BLaER1 (cell line): ENCODE data around the gene CORT.
"Not testable (repeated sequence)": the region's sequence is repeated elsewhere in the genome, so short reads cannot be mapped to it uniquely, and the experiment has no call there.

Experiments
- H3K27ac ChIP-seq: shearing (Covaris generic); formaldehyde crosslinking; 2 replicates; pipeline ENCODE4 v1.8.1; 2022
- H3K27me3 ChIP-seq: shearing (Covaris generic); formaldehyde crosslinking; 2 replicates; pipeline ENCODE4 v1.8.1; 2022
- H3K36me3 ChIP-seq: shearing (Covaris generic); formaldehyde crosslinking; 2 replicates; pipeline ENCODE4 v1.8.1; 2022
- H3K4me1 ChIP-seq: shearing (Covaris generic); formaldehyde crosslinking; 2 replicates; pipeline ENCODE4 v1.8.1; 2022
- H3K4me2 ChIP-seq: shearing (Covaris generic); formaldehyde crosslinking; 2 replicates; pipeline ENCODE4 v1.8.1; 2022
- H3K4me3 ChIP-seq: shearing (Covaris generic); formaldehyde crosslinking; 2 replicates; pipeline ENCODE4 v1.8.1; 2022
- H3K9ac ChIP-seq: shearing (Covaris generic); formaldehyde crosslinking; 2 replicates; pipeline ENCODE4 v1.8.1; 2022
- H3K9me3 ChIP-seq: shearing (Covaris generic); formaldehyde crosslinking; 2 replicates; pipeline ENCODE4 v1.8.1; 2022
- H4K20me1 ChIP-seq: shearing (Covaris generic); formaldehyde crosslinking; 2 replicates; pipeline ENCODE4 v1.8.1; 2022
- Cebpa-rat ChIP-seq: shearing (Covaris generic); IDR thresholded peaks from 2 replicates; pipeline ENCODE4 v1.8.1; 2022

The CORT gene

GRCh38 chr1:10472220-10473144 is 22.7 kb downstream of the CORT start, which contains the start of gene DFFA:
Gene DFFA, minus strand, starts transcription at chr1:10472529. Its CDS starts 71 bp downstream, at chr1:10472458.
- Histone ChIP-seq H3K4me1 (peaks cover 48% of the 10 kb centered on the region), H3K27me3 (no peaks in the 10 kb centered on the region), H3K4me3 (peak within 1 kb of the TSS; percentile 89), H3K9me3 (no peaks in the 10 kb centered on the region), H3K36me3 (peaks cover 26% of the 10 kb centered on the region), H3K4me2 (peak within 1 kb of the TSS; percentile 79), H3K9ac (peak within 1 kb of the TSS; percentile 86), H4K20me1 (peaks cover 13% of the 10 kb centered on the region; the same call in 1 of the 2 replicates), H3K27ac (peak within 1 kb of the TSS; percentile 79)
- no peak for TF ChIP-seq Cebpa-rat

DNA sequence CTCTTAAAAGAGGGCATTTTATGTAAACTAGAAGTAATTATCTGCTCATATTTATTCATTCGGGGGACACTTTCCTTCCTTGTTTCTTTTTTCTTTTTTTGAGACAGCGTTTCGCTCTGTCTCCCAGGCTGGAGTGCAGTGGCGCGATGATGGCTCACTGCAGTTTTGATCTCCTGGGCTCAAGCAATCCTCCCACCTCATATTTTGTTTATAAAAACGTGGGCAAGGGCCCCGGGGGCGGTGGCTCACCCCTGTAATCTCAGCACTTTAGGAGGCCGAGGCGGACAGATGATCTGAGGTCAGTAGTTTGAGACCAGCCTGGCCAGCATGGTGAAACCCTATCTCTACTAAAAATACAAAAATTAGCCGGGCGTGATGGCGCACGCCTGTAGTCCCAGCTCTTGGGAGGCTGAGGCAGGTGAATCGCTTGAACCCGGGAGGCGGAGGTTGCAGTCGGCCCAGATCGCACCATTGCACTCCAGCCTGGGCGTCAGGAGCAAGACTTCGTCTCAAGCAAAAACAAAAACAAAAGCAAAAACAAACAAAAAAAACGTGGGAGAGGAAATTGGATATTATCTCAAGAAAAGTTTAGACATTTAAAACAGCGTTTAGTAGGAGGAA is 23.4 kb downstream of the CORT start:
- TF ChIP-seq Cebpa-rat: no peak
- Histone ChIP-seq H3K4me3 (peak overlapping the region; percentile 89; the same call in 1 of the 2 replicates), H3K4me2 (peak overlapping the region; percentile 79), H3K9me3 (no peaks in the 10 kb centered on the region), H3K27me3 (no peaks in the 10 kb centered on the region), H3K27ac (0 out of 2 replicates have a peak overlapping the region, but pooled peaks have one; percentile 48), H3K9ac (0 out of 2 replicates have a peak overlapping the region, but pooled peaks have one; percentile 86), H4K20me1 (peaks cover 21% of the 10 kb centered on the region; the same call in 1 of the 2 replicates), H3K36me3 (peaks cover 18% of the 10 kb centered on the region), H3K4me1 (peaks cover 41% of the 10 kb centered on the region)

- peaks cover 14% of the 10 kb centered on the region for H3K36me3 ChIP-seq
- H3K4me2 ChIP-seq: peak overlapping the region; percentile 72
- peak overlapping the region; percentile 88 for H3K4me3 ChIP-seq
- not testable (repeated sequence) for H3K27ac ChIP-seq, H3K9ac ChIP-seq, H3K27me3 ChIP-seq, H3K9me3 ChIP-seq
- peaks cover 28% of the 10 kb centered on the region for H4K20me1 ChIP-seq
- H3K4me1 ChIP-seq: peaks cover 40% of the 10 kb centered on the region
Measured at GRCh38 chr1:10474309-10474612, 24.4 kb downstream of the CORT start.

DNA sequence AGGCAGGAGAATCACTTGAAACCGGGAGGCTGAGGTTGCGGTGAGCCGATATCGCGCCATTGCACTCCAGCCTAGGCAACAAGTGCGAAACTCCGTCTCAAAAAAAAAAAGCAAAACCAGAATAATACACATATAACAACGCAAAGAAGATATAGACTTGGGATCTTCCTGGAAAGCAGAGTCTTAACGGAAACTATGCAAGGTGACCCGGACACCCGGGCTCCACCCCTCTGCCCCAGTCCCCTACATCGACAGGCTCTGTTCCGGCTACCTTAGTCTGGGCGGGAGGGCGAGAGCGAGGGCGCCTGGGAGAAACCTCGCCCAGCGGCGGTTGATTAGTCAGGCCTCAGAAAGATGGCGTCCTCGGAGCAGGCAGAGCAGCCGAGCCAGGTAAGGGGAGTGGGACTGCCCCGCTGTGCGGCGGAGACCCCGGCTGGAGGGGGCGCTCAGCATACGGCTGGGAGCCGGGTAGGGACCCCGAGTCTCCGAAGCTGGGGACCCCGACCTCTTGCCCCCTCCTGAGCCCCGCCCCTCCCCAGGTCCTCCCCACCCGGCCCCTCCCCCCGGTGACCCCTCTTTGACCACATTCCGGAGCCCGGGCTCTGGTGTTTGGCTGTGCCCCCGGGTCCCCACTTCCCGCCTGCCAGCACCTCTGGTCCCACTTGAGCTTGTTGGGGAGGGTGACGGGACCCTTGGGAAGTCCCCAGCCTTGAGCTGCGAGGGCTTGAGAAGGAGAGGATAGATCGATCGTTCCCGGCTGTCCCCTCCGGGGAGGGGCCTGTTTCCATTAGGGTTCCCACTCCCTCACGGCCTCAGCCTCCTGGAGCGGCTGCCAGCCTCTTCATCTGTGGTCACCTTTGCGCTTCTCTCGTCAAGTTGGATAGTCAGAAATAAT is 25.0 kb downstream of the CORT start, which contains the start of gene PEX14:
PEX14 (plus strand) TSS at position 338 of the 895 bp plus-strand sequence; CDS start at position 355, 17 bp downstream.
- no peak for TF ChIP-seq Cebpa-rat
- Histone ChIP-seq H3K4me3 (peak within 1 kb of the TSS; percentile 88), H3K27ac (peak within 1 kb of the TSS; percentile 74), H3K9me3 (no peaks in the 10 kb centered on the region), H3K9ac (peak within 1 kb of the TSS; percentile 90), H3K4me1 (peaks cover 40% of the 10 kb centered on the region), H3K27me3 (no peaks in the 10 kb centered on the region), H3K4me2 (peak within 1 kb of the TSS; percentile 97), H3K36me3 (peaks cover 14% of the 10 kb centered on the region; the same call in 1 of the 2 replicates), H4K20me1 (peaks cover 34% of the 10 kb centered on the region)

GRCh38 chr1:10475510-10475909 is 25.7 kb downstream of the CORT start:
- Histone ChIP-seq H3K9ac (peak overlapping the region; percentile 90), H3K4me1 (peaks cover 40% of the 10 kb centered on the region), H3K27me3 (no peaks in the 10 kb centered on the region), H3K4me2 (peak overlapping the region; percentile 97), H4K20me1 (peaks cover 40% of the 10 kb centered on the region), H3K9me3 (no peaks in the 10 kb centered on the region), H3K27ac (peak overlapping the region; percentile 74), H3K4me3 (peak overlapping the region; percentile 88), H3K36me3 (peaks cover 19% of the 10 kb centered on the region; the same call in 1 of the 2 replicates)
- TF ChIP-seq Cebpa-rat: no peak

GRCh38 chr1:10479296-10479695 is 29.5 kb downstream of the CORT start:
- Histone ChIP-seq H3K4me3 (no peak overlapping the region), H3K27me3 (no peaks in the 10 kb centered on the region), H3K4me2 (no peak overlapping the region), H3K9me3 (no peaks in the 10 kb centered on the region), H3K9ac (no peak overlapping the region), H3K27ac (no peak overlapping the region), H3K36me3 (peaks cover 19% of the 10 kb centered on the region; the same call in 1 of the 2 replicates), H3K4me1 (peaks cover 18% of the 10 kb centered on the region), H4K20me1 (peaks cover 57% of the 10 kb centered on the region)
- TF ChIP-seq Cebpa-rat: no peak

DNA sequence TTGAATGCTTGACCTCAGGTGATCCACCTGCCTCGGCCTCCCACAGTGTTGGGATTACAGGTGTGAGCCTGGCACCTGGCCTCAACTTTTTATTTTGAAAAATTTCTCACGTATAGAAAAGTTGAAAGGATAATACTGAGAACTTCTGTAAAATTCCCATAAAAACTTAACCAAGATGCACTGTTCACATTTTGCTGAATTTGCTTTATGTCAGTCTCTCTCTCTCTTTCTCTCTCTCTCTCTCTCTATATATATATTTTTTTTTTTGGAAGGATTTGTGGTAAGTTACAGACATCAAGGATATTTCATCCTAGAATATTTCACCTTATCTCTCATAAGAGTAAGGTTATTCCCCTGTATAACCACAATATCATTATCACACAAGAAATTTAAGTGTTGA is 30.8 kb downstream of the CORT start:
- no peaks in the 10 kb centered on the region; the same call in 1 of the 2 replicates for H3K9me3 ChIP-seq
- no peak overlapping the region for H3K4me3 ChIP-seq
- peaks cover 19% of the 10 kb centered on the region; the same call in 1 of the 2 replicates for H3K36me3 ChIP-seq
- no peak for TF ChIP-seq Cebpa-rat
- no peak overlapping the region for H3K9ac ChIP-seq
- peaks cover 13% of the 10 kb centered on the region for H3K4me1 ChIP-seq
- H3K27me3 ChIP-seq: no peaks in the 10 kb centered on the region
- no peak overlapping the region for H3K27ac ChIP-seq
- no peak overlapping the region for H3K4me2 ChIP-seq
- H4K20me1 ChIP-seq: peaks cover 67% of the 10 kb centered on the region

- peaks cover 9% of the 10 kb centered on the region; the same call in 1 of the 2 replicates for H3K9me3 ChIP-seq
- H3K27ac ChIP-seq: no peak overlapping the region
Measured at GRCh38 chr1:10484521-10484920, 34.7 kb downstream of the CORT start.

More at GRCh38 chr1:10484521-10484920, 34.7 kb downstream of the CORT start:
- Histone ChIP-seq H4K20me1 (peaks cover 76% of the 10 kb centered on the region), H3K27me3 (no peaks in the 10 kb centered on the region), H3K4me2 (no peak overlapping the region), H3K4me3 (no peak overlapping the region), H3K36me3 (peaks cover 24% of the 10 kb centered on the region), H3K9ac (no peak overlapping the region), H3K4me1 (no peaks in the 10 kb centered on the region; the same call in 1 of the 2 replicates)
- TF ChIP-seq Cebpa-rat: no peak
